ENCODE data around the gene ATP7B.

Gene ATP7B

DNA sequence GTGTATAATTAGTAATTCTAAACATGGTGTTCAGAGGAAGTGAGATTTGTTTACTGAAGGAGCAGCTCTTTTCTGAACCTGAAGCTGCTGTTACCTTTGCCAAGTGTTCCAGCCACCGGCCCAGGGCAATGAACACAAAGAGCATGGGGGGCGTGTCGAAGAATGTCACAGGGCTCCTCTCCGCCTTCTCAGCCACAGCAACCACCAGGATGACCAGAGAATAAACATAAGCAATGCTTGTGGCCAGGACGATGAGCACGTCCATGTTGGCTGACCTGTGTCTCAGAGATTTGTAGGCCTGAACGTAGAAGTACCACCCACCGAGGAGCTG is 53.1 kb downstream of the ATP7B start:
- no peak overlapping the region for H2AFZ ChIP-seq (ENCODE audit: low read length)

DNA sequence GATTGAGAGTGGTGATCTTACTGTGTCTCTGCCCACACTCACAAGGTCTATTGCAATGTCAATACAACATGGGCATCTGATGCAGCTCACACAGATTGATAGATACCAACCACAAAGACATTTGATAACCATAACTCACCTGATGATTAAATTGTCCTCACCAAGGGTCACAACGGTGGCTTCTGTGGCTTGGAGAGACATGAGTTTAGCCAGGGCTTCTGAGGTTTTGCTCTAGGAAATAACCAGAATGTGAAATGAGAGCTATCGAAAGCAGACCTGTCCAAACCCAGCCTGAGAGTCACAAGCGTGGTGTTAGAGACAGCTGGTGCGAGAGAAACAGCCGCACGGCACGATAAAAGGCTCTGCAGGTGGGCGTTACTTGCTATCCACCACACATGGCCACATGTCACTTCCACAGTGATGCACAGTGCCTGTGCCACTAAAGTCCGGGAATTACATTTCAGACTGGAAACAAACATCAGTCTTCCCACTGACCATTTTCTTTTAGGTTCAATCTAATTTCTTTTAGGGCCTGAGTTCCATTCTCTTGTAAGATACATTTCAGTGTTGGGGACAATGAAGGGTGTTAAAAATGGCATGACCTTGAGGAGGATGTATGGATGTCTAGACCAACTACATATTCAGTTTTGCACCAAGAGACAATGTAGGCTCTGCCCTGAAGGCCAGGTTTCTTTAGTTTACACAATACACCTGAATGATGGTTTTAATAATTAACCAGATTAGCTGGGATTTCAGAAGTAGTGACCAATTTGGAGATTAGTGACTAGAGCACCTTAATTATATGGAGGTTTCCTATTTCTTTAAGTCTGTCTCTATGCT is 53.7 kb downstream of the ATP7B start:
- Histone ChIP-seq H3K27me3 (replicated peaks; ENCODE audit: insufficient read depth, low read length) (no peaks in the 10 kb centered on the region), H3K79me2 (ENCODE audit: low read length) (no peaks in the 10 kb centered on the region), H4K20me1 (ENCODE audit: insufficient read depth, low read length) (no peaks in the 10 kb centered on the region), H3F3A (ENCODE audit: insufficient read depth, low read length) (no peaks in the 10 kb centered on the region), H3K36me3 (replicated peaks; ENCODE audit: insufficient read depth, low read length) (no peaks in the 10 kb centered on the region), H3K9ac (ENCODE audit: low read length) (no peak overlapping the region), H3K4me3 (ENCODE audit: low read length) (no peak overlapping the region), H3K4me1 (ENCODE audit: low read length) (no peaks in the 10 kb centered on the region; the same call in none of the 2 replicates), H2AFZ (ENCODE audit: low read length) (no peak overlapping the region), H3K9me3 (replicated peaks; ENCODE audit: insufficient read depth, low read length) (no peaks in the 10 kb centered on the region), H3K9me2 (replicated peaks; ENCODE audit: insufficient read depth, low read length) (no peaks in the 10 kb centered on the region), H3K4me2 (ENCODE audit: low read depth, low read length) (no peak overlapping the region), H3K27ac (ENCODE audit: low read length) (no peak overlapping the region)
- DNase-seq: no peak
- TF ChIP-seq, protein P1, sequence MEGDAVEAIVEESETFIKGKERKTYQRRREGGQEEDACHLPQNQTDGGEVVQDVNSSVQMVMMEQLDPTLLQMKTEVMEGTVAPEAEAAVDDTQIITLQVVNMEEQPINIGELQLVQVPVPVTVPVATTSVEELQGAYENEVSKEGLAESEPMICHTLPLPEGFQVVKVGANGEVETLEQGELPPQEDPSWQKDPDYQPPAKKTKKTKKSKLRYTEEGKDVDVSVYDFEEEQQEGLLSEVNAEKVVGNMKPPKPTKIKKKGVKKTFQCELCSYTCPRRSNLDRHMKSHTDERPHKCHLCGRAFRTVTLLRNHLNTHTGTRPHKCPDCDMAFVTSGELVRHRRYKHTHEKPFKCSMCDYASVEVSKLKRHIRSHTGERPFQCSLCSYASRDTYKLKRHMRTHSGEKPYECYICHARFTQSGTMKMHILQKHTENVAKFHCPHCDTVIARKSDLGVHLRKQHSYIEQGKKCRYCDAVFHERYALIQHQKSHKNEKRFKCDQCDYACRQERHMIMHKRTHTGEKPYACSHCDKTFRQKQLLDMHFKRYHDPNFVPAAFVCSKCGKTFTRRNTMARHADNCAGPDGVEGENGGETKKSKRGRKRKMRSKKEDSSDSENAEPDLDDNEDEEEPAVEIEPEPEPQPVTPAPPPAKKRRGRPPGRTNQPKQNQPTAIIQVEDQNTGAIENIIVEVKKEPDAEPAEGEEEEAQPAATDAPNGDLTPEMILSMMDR (IDR thresholded peaks at IDR 0.05; ENCODE audit: low read length): no peak
- TF ChIP-seq EZH2 (optimal IDR thresholded peaks at IDR 0.05; ENCODE audit: low read depth, low read length): no peak
- TF ChIP-seq EZH2phosphoT487 (IDR thresholded peaks at IDR 0.05; ENCODE audit: low read length): no peak

More for the DNA sequence above, 53.1 kb downstream of the ATP7B start:
- H3K9me3 ChIP-seq (replicated peaks; ENCODE audit: insufficient read depth, low read length): no peaks in the 10 kb centered on the region
- no peak overlapping the region for H3K4me2 ChIP-seq (ENCODE audit: low read depth, low read length)
- H3K27ac ChIP-seq (ENCODE audit: low read length): no peak overlapping the region
- H3K9ac ChIP-seq (ENCODE audit: low read length): no peak overlapping the region
- H4K20me1 ChIP-seq (ENCODE audit: insufficient read depth, low read length): no peaks in the 10 kb centered on the region
- H3K4me1 ChIP-seq (ENCODE audit: low read length): no peaks in the 10 kb centered on the region; the same call in none of the 2 replicates
- H3K79me2 ChIP-seq (ENCODE audit: low read length): no peaks in the 10 kb centered on the region
- no peaks in the 10 kb centered on the region for H3K36me3 ChIP-seq (replicated peaks; ENCODE audit: insufficient read depth, low read length)
- H3K4me3 ChIP-seq (ENCODE audit: low read length): no peak overlapping the region
- H3K27me3 ChIP-seq (replicated peaks; ENCODE audit: insufficient read depth, low read length): no peaks in the 10 kb centered on the region
- H3F3A ChIP-seq (ENCODE audit: insufficient read depth, low read length): no peaks in the 10 kb centered on the region
- no peak for DNase-seq
- TF ChIP-seq, protein P1 (IDR thresholded peaks at IDR 0.05; ENCODE audit: low read length): no peak
- TF ChIP-seq EZH2 (optimal IDR thresholded peaks at IDR 0.05; ENCODE audit: low read depth, low read length) (no peak), EZH2phosphoT487 (IDR thresholded peaks at IDR 0.05; ENCODE audit: low read length) (no peak)
- no peaks in the 10 kb centered on the region for H3K9me2 ChIP-seq (replicated peaks; ENCODE audit: insufficient read depth, low read length)

DNA sequence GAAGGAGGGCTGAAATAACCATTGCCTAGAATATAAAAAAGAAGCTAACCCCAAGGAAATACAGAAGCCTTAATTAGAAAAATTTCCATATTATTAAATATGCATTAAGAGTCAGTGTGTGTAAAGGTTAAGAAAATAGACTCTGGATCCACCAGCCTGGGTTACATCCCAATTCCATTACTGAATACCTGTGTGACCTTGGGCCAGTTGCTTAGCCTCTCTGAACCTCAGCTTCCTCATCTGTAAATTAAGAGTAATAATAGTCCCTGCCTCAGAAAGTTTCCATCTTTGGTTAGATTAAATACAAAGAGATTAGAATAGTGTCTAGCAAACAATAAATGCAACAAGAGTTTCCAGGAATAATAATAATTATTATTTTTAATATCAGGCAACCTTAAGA is 54.5 kb downstream of the ATP7B start:
- Histone ChIP-seq H3K4me3 (ENCODE audit: low read length) (no peak overlapping the region), H3K27ac (ENCODE audit: low read length) (no peak overlapping the region), H3K4me1 (ENCODE audit: low read length) (no peaks in the 10 kb centered on the region; the same call in none of the 2 replicates), H4K20me1 (ENCODE audit: insufficient read depth, low read length) (no peaks in the 10 kb centered on the region), H3F3A (ENCODE audit: insufficient read depth, low read length) (no peaks in the 10 kb centered on the region), H3K9me3 (replicated peaks; ENCODE audit: insufficient read depth, low read length) (no peaks in the 10 kb centered on the region), H2AFZ (ENCODE audit: low read length) (no peak overlapping the region), H3K79me2 (ENCODE audit: low read length) (no peaks in the 10 kb centered on the region), H3K9me2 (replicated peaks; ENCODE audit: insufficient read depth, low read length) (no peaks in the 10 kb centered on the region), H3K4me2 (ENCODE audit: low read depth, low read length) (no peak overlapping the region), H3K27me3 (replicated peaks; ENCODE audit: insufficient read depth, low read length) (no peaks in the 10 kb centered on the region), H3K9ac (ENCODE audit: low read length) (no peak overlapping the region), H3K36me3 (replicated peaks; ENCODE audit: insufficient read depth, low read length) (no peaks in the 10 kb centered on the region)
- DNase-seq: no peak
- TF ChIP-seq EZH2phosphoT487 (IDR thresholded peaks at IDR 0.05; ENCODE audit: low read length) (no peak), EZH2 (optimal IDR thresholded peaks at IDR 0.05; ENCODE audit: low read depth, low read length) (no peak)
- TF ChIP-seq, protein P1 (IDR thresholded peaks at IDR 0.05; ENCODE audit: low read length): no peak
